Esophagus squamous epithelium (tissue), 4 donors: ENCODE measurements around the gene FGD4.

Experiments used
- POLR2A ChIP-seq, 4 donors: fragments of 450-650 bp; IDR thresholded peaks; one replicate each; pipeline ENCODE4 v1.6.1; 2017; ENCODE audit warnings: antibody characterized with exemption in 4 of 4, mild to moderate bottlenecking in 4 of 4, moderate library complexity in 3 of 4
- TF ChIP-seq, protein P1 (sequence below), 6 experiments: fragments of 450-650 bp in 4 of 6; fragments of 200-600 bp in 2 of 6; sonication (generic) in 2 of 6; IDR thresholded peaks; one replicate each; pipeline ENCODE4 v1.5.1; 2016 to 2019; ENCODE audit warnings: antibody characterized with exemption in 6 of 6, mild to moderate bottlenecking in 4 of 6, moderate library complexity in 4 of 6

DNA sequence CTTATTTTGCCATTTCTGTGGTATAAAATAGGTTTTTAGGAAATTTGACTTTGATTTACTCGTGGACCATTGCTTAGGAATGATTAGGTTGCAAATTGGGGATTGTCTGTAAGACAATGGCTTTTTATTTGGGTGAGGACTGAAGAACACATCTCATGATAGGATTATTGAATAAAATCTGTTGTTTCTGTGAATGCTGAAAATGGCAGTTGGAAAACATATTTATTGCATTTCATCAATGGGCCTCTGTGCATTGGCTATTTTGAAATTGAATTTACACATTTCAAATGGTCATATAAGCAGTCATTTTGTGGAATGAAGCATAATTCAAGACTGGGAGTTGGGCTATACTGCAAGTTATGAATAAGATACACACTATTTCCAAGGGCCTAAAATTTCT lies 46.0 kb downstream of the FGD4 start:
- TF ChIP-seq POLR2A (IDR thresholded peaks at IDR 0.05) = no peak
- TF ChIP-seq, protein P1, sequence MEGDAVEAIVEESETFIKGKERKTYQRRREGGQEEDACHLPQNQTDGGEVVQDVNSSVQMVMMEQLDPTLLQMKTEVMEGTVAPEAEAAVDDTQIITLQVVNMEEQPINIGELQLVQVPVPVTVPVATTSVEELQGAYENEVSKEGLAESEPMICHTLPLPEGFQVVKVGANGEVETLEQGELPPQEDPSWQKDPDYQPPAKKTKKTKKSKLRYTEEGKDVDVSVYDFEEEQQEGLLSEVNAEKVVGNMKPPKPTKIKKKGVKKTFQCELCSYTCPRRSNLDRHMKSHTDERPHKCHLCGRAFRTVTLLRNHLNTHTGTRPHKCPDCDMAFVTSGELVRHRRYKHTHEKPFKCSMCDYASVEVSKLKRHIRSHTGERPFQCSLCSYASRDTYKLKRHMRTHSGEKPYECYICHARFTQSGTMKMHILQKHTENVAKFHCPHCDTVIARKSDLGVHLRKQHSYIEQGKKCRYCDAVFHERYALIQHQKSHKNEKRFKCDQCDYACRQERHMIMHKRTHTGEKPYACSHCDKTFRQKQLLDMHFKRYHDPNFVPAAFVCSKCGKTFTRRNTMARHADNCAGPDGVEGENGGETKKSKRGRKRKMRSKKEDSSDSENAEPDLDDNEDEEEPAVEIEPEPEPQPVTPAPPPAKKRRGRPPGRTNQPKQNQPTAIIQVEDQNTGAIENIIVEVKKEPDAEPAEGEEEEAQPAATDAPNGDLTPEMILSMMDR (IDR thresholded peaks at IDR 0.05) = no peak
